ENCODE results near the gene AMMECR1L.

DNA sequence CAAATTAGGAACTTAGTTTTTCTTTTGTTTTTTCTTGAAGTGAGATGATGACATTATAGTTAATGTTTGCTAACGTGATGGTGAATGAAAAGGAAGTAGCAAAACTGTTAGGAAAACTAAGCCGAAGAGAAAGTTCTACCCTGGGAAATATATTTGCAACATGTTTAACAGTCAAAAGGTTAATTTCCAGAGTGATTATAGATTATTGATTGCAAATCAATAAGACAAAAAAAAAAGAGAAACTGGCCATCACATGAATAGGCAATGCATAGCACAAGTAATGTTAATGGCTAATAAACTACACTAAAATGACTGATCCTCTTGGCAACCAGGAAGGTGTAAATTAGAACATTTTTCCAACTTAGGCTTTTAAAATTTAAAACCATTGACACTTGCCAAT lies 26.0 kb upstream of the AMMECR1L start:
- TF ChIP-seq, protein P1, sequence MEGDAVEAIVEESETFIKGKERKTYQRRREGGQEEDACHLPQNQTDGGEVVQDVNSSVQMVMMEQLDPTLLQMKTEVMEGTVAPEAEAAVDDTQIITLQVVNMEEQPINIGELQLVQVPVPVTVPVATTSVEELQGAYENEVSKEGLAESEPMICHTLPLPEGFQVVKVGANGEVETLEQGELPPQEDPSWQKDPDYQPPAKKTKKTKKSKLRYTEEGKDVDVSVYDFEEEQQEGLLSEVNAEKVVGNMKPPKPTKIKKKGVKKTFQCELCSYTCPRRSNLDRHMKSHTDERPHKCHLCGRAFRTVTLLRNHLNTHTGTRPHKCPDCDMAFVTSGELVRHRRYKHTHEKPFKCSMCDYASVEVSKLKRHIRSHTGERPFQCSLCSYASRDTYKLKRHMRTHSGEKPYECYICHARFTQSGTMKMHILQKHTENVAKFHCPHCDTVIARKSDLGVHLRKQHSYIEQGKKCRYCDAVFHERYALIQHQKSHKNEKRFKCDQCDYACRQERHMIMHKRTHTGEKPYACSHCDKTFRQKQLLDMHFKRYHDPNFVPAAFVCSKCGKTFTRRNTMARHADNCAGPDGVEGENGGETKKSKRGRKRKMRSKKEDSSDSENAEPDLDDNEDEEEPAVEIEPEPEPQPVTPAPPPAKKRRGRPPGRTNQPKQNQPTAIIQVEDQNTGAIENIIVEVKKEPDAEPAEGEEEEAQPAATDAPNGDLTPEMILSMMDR (IDR thresholded peaks at IDR 0.05): no peak
- TF ChIP-seq POLR2AphosphoS5 (IDR thresholded peaks at IDR 0.05; ENCODE audit: insufficient read depth in 1 of 2, low read depth in 1 of 2): no peak
- no peak for TF ChIP-seq POLR2A (IDR thresholded peaks at IDR 0.05)
